DOHH2 (cell line): ENCODE measurements around the gene PTPRQ.

Experiments used
- H3F3A ChIP-seq: fragments of 200-600 bp; sonication (generic), shearing (Covaris generic); 2 replicates; pipeline ENCODE4 v1.6.0; 2016; ENCODE audit warnings: antibody characterized with exemption, mild to moderate bottlenecking; ENCODE audit not compliant: control insufficient read depth, insufficient read depth
- H3K27ac ChIP-seq: fragments of 200-600 bp; sonication (generic); 2 replicates; pipeline ENCODE4 v1.5.1; 2014; ENCODE audit warnings: low read depth, mild to moderate bottlenecking, low read length, moderate library complexity
- H3K27me3 ChIP-seq: fragments of 200-600 bp; sonication (generic); 2 replicates; pipeline ENCODE4 v1.6.1; 2014; ENCODE audit warnings: mild to moderate bottlenecking, low read length, mixed read lengths; ENCODE audit not compliant: control insufficient read depth
- H3K36me3 ChIP-seq: fragments of 200-600 bp; sonication (generic); 2 replicates; pipeline ENCODE4 v1.6.1; 2014; ENCODE audit warnings: mild to moderate bottlenecking, low read length, moderate library complexity, mixed read lengths; ENCODE audit not compliant: control insufficient read depth
- H3K4me1 ChIP-seq: fragments of 200-600 bp; sonication (generic); 2 replicates; pipeline ENCODE4 v1.6.1; 2014; ENCODE audit warnings: mild to moderate bottlenecking, low read length, mixed read lengths; ENCODE audit not compliant: control insufficient read depth
- H3K4me2 ChIP-seq: fragments of 200-600 bp; sonication (generic); 2 replicates; pipeline ENCODE4 v1.6.0; 2014; ENCODE audit warnings: mild to moderate bottlenecking, low read length, moderate library complexity
- H3K4me3 ChIP-seq: fragments of 200-600 bp; sonication (generic); 2 replicates; pipeline ENCODE4 v1.5.1; 2014; ENCODE audit warnings: mild to moderate bottlenecking, low read length, mixed read lengths
- H3K79me2 ChIP-seq: fragments of 200-600 bp; sonication (generic); 2 replicates; pipeline ENCODE4 v1.6.1; 2014; ENCODE audit warnings: mild to moderate bottlenecking, low read length, mixed read lengths; ENCODE audit not compliant: control insufficient read depth
- H3K9me2 ChIP-seq: fragments of 200-600 bp; sonication (generic); replicated peaks from 2 replicates; pipeline ENCODE4 v1.6.1; 2014; ENCODE audit warnings: mild to moderate bottlenecking, low read length, mixed read lengths; ENCODE audit not compliant: control insufficient read depth
- H3K9me3 ChIP-seq: fragments of 200-600 bp; sonication (generic); 2 replicates; pipeline ENCODE4 v1.6.1; 2014; ENCODE audit warnings: antibody characterized with exemption, low read length, mixed read lengths; ENCODE audit not compliant: control insufficient read depth, insufficient read depth
- H4K20me1 ChIP-seq: fragments of 200-600 bp; sonication (generic); 2 replicates; pipeline ENCODE4 v1.6.0; 2014; ENCODE audit warnings: low read depth, mild to moderate bottlenecking, antibody characterized with exemption, low read length, moderate library complexity; ENCODE audit not compliant: control insufficient read depth, insufficient read depth
- CTCF ChIP-seq: fragments of 200-600 bp; sonication (generic); IDR thresholded peaks from one replicate; pipeline ENCODE4 v1.5.1; 2014; ENCODE audit warnings: antibody characterized with exemption, mild to moderate bottlenecking, low read depth, low read length; ENCODE audit not compliant: poor library complexity, severe bottlenecking
- EZH2phosphoT487 ChIP-seq: fragments of 200-600 bp; sonication (generic); IDR thresholded peaks from 2 replicates; pipeline ENCODE4 v1.6.1; 2017; ENCODE audit warnings: borderline replicate concordance, mild to moderate bottlenecking, antibody characterized with exemption, low read length, moderate library complexity, mixed read lengths

Gene PTPRQ

GRCh38 chr12:80627782-80628181, 183.7 kb downstream of the PTPRQ start:
- H3K4me1 ChIP-seq: peaks cover 3% of the 10 kb centered on the region; the same call in 1 of the 2 replicates
- H4K20me1 ChIP-seq: no peaks in the 10 kb centered on the region
- H3K9me3 ChIP-seq: no peaks in the 10 kb centered on the region
- H3K4me2 ChIP-seq: no peak overlapping the region
- H3K36me3 ChIP-seq: no peaks in the 10 kb centered on the region
- H3K79me2 ChIP-seq: no peaks in the 10 kb centered on the region
- H3K27ac ChIP-seq: no peak overlapping the region
- H3F3A ChIP-seq: no peaks in the 10 kb centered on the region
- no peaks in the 10 kb centered on the region for H3K9me2 ChIP-seq
- no peaks in the 10 kb centered on the region for H3K27me3 ChIP-seq
- TF ChIP-seq CTCF: no peak
- no peak overlapping the region for H3K4me3 ChIP-seq

GRCh38 chr12:80632835-80633234, 188.8 kb downstream of the PTPRQ start:
- Histone ChIP-seq H3K36me3 (no peaks in the 10 kb centered on the region), H3K4me2 (no peak overlapping the region), H3F3A (no peaks in the 10 kb centered on the region), H3K4me1 (peaks cover 4% of the 10 kb centered on the region; the same call in 1 of the 2 replicates), H3K27ac (no peak overlapping the region), H3K9me2 (no peaks in the 10 kb centered on the region), H3K79me2 (no peaks in the 10 kb centered on the region), H3K27me3 (no peaks in the 10 kb centered on the region), H4K20me1 (no peaks in the 10 kb centered on the region), H3K9me3 (no peaks in the 10 kb centered on the region), H3K4me3 (no peak overlapping the region)
- TF ChIP-seq EZH2phosphoT487: no peak
- TF ChIP-seq CTCF: peak; percentile 64

DNA sequence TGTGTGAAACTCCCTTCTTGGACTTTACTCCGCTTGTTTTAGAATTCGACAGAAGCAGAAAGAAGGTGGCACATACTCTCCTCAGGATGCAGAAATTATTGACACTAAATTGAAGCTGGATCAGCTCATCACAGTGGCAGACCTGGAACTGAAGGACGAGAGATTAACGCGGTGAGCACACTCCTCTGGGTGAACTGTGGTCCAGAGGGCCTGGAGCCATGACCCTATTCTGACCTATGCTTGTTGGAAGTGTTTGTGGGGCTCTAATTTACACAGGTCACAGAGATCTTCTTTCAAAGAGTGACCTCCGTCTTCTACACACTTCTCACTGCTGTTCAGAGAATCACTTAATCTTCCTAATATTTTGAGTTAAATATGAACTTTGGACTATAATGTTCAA, 190.9 kb downstream of the PTPRQ start:
- H3K4me3 ChIP-seq: no peak overlapping the region
- no peaks in the 10 kb centered on the region for H3K9me3 ChIP-seq
- H3K79me2 ChIP-seq: no peaks in the 10 kb centered on the region
- H4K20me1 ChIP-seq: no peaks in the 10 kb centered on the region
- TF ChIP-seq CTCF: no peak
- no peak for TF ChIP-seq EZH2phosphoT487
- no peak overlapping the region for H3K4me2 ChIP-seq
- no peaks in the 10 kb centered on the region for H3K36me3 ChIP-seq
- H3F3A ChIP-seq: no peaks in the 10 kb centered on the region
- no peak overlapping the region for H3K27ac ChIP-seq
- peaks cover 4% of the 10 kb centered on the region; the same call in 1 of the 2 replicates for H3K4me1 ChIP-seq
- H3K9me2 ChIP-seq: no peaks in the 10 kb centered on the region
- H3K27me3 ChIP-seq: no peaks in the 10 kb centered on the region

DNA sequence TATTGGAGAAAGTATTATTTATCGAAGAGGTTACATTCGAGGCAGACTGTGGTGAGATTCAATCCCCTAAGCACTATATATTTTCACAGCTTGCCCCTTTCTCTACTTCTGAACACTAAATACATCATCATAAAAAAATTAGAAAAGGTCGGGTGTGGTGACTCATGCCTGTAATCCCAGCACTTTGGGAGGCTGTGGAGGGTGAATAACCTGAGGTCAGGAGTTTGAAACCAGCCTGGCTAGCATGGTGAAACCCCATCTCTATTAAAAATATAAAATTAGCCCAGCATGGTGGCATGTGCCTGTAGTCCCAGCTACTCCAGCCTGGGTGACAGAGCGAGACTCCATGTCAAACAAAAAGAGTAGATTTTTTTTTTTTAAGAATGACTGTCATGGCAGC, 192.8 kb downstream of the PTPRQ start:
- H3K4me3 ChIP-seq: no peak overlapping the region
- no peaks in the 10 kb centered on the region for H3K36me3 ChIP-seq
- H3K27ac ChIP-seq: no peak overlapping the region
- H3K27me3 ChIP-seq: no peaks in the 10 kb centered on the region
- H3K79me2 ChIP-seq: no peaks in the 10 kb centered on the region
- no peaks in the 10 kb centered on the region for H3F3A ChIP-seq
- H4K20me1 ChIP-seq: no peaks in the 10 kb centered on the region
- no peaks in the 10 kb centered on the region for H3K9me2 ChIP-seq
- peaks cover 4% of the 10 kb centered on the region; the same call in 1 of the 2 replicates for H3K4me1 ChIP-seq
- no peak overlapping the region for H3K4me2 ChIP-seq
- H3K9me3 ChIP-seq: no peaks in the 10 kb centered on the region
- TF ChIP-seq CTCF (no peak), EZH2phosphoT487 (no peak)
